Panc1 (cell line): ENCODE measurements around the gene SLC43A2. TPM values are rescaled to one million over a fixed set of nuclear protein-coding genes. Genes with fewer than 3 reads are reported as not detected.

Source experiments
- ATAC-seq: fragments of 200-7000 bp; cut with Tn5 transposase; 2 replicates; pipeline ENCODE4 v1.9.1; 2020; ENCODE audit warnings: mild to moderate bottlenecking, moderate library complexity
- BruUV-seq: library from RNA; stranded (reverse); fragments of 400-500 nt; replicated peaks from 2 replicates; lab custom pipeline; 2021; lab: Mats Ljungman, UMichigan
- CTCF ChIA-PET: fragments of 300-600 bp; sonication (Branson Sonifier 250); formaldehyde crosslinking; loops from one replicate; lab custom pipeline; 2022; ENCODE audit warnings: antibody characterized with exemption; lab: Charles Lee
- POLR2A ChIA-PET: fragments of 300-600 bp; sonication (Branson Sonifier 250); formaldehyde crosslinking; loops from one replicate; lab custom pipeline; 2022; ENCODE audit warnings: antibody characterized with exemption; lab: Charles Lee
- DNase-seq: peaks from one replicate; pipeline ENCODE4 v3.0.0-alpha.2; 2010; ENCODE audit warnings: low read depth, low spot score
- H3K27ac ChIP-seq: 2 replicates; pipeline ENCODE4 v1.5.1; 2011; ENCODE audit warnings: mild to moderate bottlenecking, low read length, inconsistent platforms
- H3K27me3 ChIP-seq: fragments of 200-500 bp; sonication (Bioruptor generic); 2 replicates; pipeline ENCODE4 v1.6.0; 2014; ENCODE audit warnings: low read length, inconsistent platforms; ENCODE audit not compliant: control insufficient read depth, insufficient read depth
- H3K36me3 ChIP-seq: fragments of 200-500 bp; sonication (Bioruptor generic); 2 replicates; pipeline ENCODE4 v1.5.1; 2014; ENCODE audit warnings: inconsistent platforms, mild to moderate bottlenecking, low read length, moderate library complexity; ENCODE audit not compliant: control insufficient read depth, insufficient read depth
- H3K4me1 ChIP-seq: 2 replicates; pipeline ENCODE4 v1.5.1; 2011; ENCODE audit warnings: inconsistent platforms, mild to moderate bottlenecking, low read length, moderate library complexity; ENCODE audit not compliant: control insufficient read depth, insufficient read depth
- H3K4me3 ChIP-seq, 2 experiments: 2 replicates each; pipeline ENCODE4 v1.5.1; 2011 to 2012; ENCODE audit warnings: low read depth in 2 of 2, low read length in 2 of 2, mild to moderate bottlenecking in 2 of 2, inconsistent platforms in 1 of 2, moderate library complexity in 1 of 2
- H3K9me3 ChIP-seq: fragments of 200-500 bp; sonication (Bioruptor generic); 2 replicates; pipeline ENCODE4 v1.5.1; 2014; ENCODE audit warnings: low read depth, mild to moderate bottlenecking, inconsistent platforms, low read length, moderate library complexity; ENCODE audit not compliant: control insufficient read depth, insufficient read depth
- POLR2AphosphoS5 ChIP-seq: IDR thresholded peaks from 2 replicates; pipeline ENCODE4 v1.6.1; 2012; ENCODE audit warnings: mild to moderate bottlenecking, low read depth, low read length, moderate library complexity
- SIN3A ChIP-seq: IDR thresholded peaks from 2 replicates; pipeline ENCODE4 v1.6.1; 2012; ENCODE audit warnings: low read depth, mild to moderate bottlenecking, low read length, moderate library complexity, borderline replicate concordance; ENCODE audit not compliant: insufficient read depth
- TCF7L2 ChIP-seq: IDR thresholded peaks from 2 replicates; pipeline ENCODE4 v1.6.1; 2011; ENCODE audit warnings: mild to moderate bottlenecking, low read depth, low read length, inconsistent platforms
- in situ Hi-C: cut with HindIII; loops from 2 replicates; pipeline ENCODE4 v1.10.0; 2016; ENCODE audit warnings: low sequenced_read_pairs, low pct_unique_long_range_greater_than_20kb
- intact Hi-C: fragments of 100-400 bp; cut with micrococcal nuclease; formaldehyde crosslinking; loops from one replicate; pipeline ENCODE4 v1.10.0; 2022; ENCODE audit not compliant: unreplicated experiment
- total RNA-seq: library from RNA; stranded (reverse); gene quantifications from one replicate; pipeline ENCODE4 v1.2.1, GENCODE V29; 2021; ENCODE audit not compliant: unreplicated experiment
- TF ChIP-seq, protein P1 (sequence below), 2 experiments: IDR thresholded peaks; 2 replicates each; pipeline ENCODE4 v1.6.1; 2011 to 2012; ENCODE audit warnings: low read depth in 2 of 2, control low read depth in 1 of 2, low read length in 1 of 2, mild to moderate bottlenecking in 1 of 2, moderate library complexity in 1 of 2; ENCODE audit not compliant: insufficient read depth in 1 of 2
- TF ChIP-seq, protein P2 (sequence below): fragments of 450-650 bp; IDR thresholded peaks from 2 replicates; pipeline ENCODE4 v1.5.1; 2017; ENCODE audit warnings: mild to moderate bottlenecking

Gene SLC43A2
- total RNA-seq, 1 experiment from 2014 or later, result 23.3 TPM

GRCh38 chr17:1521086-1521640, 107.5 kb downstream of the SLC43A2 start:
- intact Hi-C loops, result no loop called here
- TF ChIP-seq, protein P1, sequence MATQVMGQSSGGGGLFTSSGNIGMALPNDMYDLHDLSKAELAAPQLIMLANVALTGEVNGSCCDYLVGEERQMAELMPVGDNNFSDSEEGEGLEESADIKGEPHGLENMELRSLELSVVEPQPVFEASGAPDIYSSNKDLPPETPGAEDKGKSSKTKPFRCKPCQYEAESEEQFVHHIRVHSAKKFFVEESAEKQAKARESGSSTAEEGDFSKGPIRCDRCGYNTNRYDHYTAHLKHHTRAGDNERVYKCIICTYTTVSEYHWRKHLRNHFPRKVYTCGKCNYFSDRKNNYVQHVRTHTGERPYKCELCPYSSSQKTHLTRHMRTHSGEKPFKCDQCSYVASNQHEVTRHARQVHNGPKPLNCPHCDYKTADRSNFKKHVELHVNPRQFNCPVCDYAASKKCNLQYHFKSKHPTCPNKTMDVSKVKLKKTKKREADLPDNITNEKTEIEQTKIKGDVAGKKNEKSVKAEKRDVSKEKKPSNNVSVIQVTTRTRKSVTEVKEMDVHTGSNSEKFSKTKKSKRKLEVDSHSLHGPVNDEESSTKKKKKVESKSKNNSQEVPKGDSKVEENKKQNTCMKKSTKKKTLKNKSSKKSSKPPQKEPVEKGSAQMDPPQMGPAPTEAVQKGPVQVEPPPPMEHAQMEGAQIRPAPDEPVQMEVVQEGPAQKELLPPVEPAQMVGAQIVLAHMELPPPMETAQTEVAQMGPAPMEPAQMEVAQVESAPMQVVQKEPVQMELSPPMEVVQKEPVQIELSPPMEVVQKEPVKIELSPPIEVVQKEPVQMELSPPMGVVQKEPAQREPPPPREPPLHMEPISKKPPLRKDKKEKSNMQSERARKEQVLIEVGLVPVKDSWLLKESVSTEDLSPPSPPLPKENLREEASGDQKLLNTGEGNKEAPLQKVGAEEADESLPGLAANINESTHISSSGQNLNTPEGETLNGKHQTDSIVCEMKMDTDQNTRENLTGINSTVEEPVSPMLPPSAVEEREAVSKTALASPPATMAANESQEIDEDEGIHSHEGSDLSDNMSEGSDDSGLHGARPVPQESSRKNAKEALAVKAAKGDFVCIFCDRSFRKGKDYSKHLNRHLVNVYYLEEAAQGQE (IDR thresholded peaks at IDR 0.05; ENCODE audit: insufficient read depth in 1 of 2, low read depth in 2 of 2, low read length in 1 of 2), result no peak
- TF ChIP-seq, protein P2, sequence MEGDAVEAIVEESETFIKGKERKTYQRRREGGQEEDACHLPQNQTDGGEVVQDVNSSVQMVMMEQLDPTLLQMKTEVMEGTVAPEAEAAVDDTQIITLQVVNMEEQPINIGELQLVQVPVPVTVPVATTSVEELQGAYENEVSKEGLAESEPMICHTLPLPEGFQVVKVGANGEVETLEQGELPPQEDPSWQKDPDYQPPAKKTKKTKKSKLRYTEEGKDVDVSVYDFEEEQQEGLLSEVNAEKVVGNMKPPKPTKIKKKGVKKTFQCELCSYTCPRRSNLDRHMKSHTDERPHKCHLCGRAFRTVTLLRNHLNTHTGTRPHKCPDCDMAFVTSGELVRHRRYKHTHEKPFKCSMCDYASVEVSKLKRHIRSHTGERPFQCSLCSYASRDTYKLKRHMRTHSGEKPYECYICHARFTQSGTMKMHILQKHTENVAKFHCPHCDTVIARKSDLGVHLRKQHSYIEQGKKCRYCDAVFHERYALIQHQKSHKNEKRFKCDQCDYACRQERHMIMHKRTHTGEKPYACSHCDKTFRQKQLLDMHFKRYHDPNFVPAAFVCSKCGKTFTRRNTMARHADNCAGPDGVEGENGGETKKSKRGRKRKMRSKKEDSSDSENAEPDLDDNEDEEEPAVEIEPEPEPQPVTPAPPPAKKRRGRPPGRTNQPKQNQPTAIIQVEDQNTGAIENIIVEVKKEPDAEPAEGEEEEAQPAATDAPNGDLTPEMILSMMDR, result no peak
- no peak for TF ChIP-seq POLR2AphosphoS5
- TF ChIP-seq TCF7L2, result no peak
- no peak for TF ChIP-seq SIN3A

GRCh38 chr17:1519678-1520077, 109.0 kb downstream of the SLC43A2 start:
- no peaks in the 10 kb centered on the region for H3K9me3 ChIP-seq
- peaks cover 7% of the 10 kb centered on the region; the same call in 1 of the 2 replicates for H3K36me3 ChIP-seq
- intact Hi-C loops (no loop called here), in situ Hi-C loops (no loop called here)
- ChIA-PET POLR2A (no interaction called here), CTCF (no interaction called here)
- no peak overlapping the region for H3K27ac ChIP-seq
- no peaks in the 10 kb centered on the region for H3K27me3 ChIP-seq
- peaks cover 6% of the 10 kb centered on the region for H3K4me1 ChIP-seq
- H3K4me3 ChIP-seq, result no peak overlapping the region
- DNase-seq (no peak), ATAC-seq (no peak)
- TF ChIP-seq, protein P2, result no peak
- TF ChIP-seq, protein P1 (IDR thresholded peaks at IDR 0.05; ENCODE audit: insufficient read depth in 1 of 2, low read depth in 2 of 2, low read length in 1 of 2), result no peak
- TF ChIP-seq POLR2AphosphoS5 (no peak), SIN3A (no peak), TCF7L2 (no peak)
- BruUV-seq, result no TSS peak

More at GRCh38 chr17:1521086-1521640, 107.5 kb downstream of the SLC43A2 start:
- CTCF ChIA-PET, result no interaction called here
- POLR2A ChIA-PET, result interaction anchor here (0.6 kb wide), 1 partner anchor 31 kb away, joined by 4 read pairs; no protein-coding TSS in a partner anchor
- DNase-seq (no peak), ATAC-seq (no peak)
- H3K4me3 ChIP-seq, result no peak overlapping the region
- H3K4me1 ChIP-seq, result peaks cover 6% of the 10 kb centered on the region
- in situ Hi-C loops, result no loop called here
- no peaks in the 10 kb centered on the region for H3K27me3 ChIP-seq
- H3K27ac ChIP-seq, result no peak overlapping the region
- H3K9me3 ChIP-seq, result no peaks in the 10 kb centered on the region
- H3K36me3 ChIP-seq, result peaks cover 4% of the 10 kb centered on the region; the same call in 1 of the 2 replicates
- BruUV-seq, result no TSS peak
